Psoas muscle (tissue), 8 donors: ENCODE measurements around the gene EBF3. TPM values are rescaled to one million over a fixed set of nuclear protein-coding genes. Genes with fewer than 3 reads are reported as not detected.

Source experiments
- ATAC-seq, 4 donors: fragments of 200-7000 bp; cut with Tn5 transposase; one replicate each; pipeline ENCODE4 v1.9.1; 2020; ENCODE audit warnings: moderate library complexity in 3 of 4, mild to moderate bottlenecking in 2 of 4
- DNase-seq, 2 donors: peaks; one replicate each; pipeline ENCODE4 v3.0.0-alpha.2; 2020
- H3K27ac ChIP-seq: fragments of 200-600 bp; one replicate; pipeline ENCODE4 v1.8.0; 2022
- H3K27me3 ChIP-seq, 3 donors: fragments of 200-600 bp in 1 of 3; one replicate each; pipeline versions ENCODE4 v1.6.1 to v1.8.0; 2013 to 2022; ENCODE audit warnings: low read length in 2 of 3, mild to moderate bottlenecking in 2 of 3, moderate library complexity in 1 of 3; ENCODE audit not compliant: insufficient read depth in 3 of 3
- H3K36me3 ChIP-seq, 2 donors: fragments of 200-600 bp in 1 of 2; one replicate each; pipeline versions ENCODE4 v1.6.1 to v1.8.0; 2013 to 2022; ENCODE audit warnings: low read depth in 1 of 2, mild to moderate bottlenecking in 1 of 2, moderate library complexity in 1 of 2; ENCODE audit not compliant: insufficient read depth in 1 of 2
- H3K4me1 ChIP-seq: fragments of 200-600 bp; one replicate; pipeline ENCODE4 v1.8.0; 2022
- H3K4me3 ChIP-seq: fragments of 200-600 bp; one replicate; pipeline ENCODE4 v1.8.0; 2022; ENCODE audit warnings: mild to moderate bottlenecking
- H3K9me3 ChIP-seq: fragments of 200-600 bp; one replicate; pipeline ENCODE4 v1.8.0; 2022
- WGBS, 3 donors: extraction: QIAGEN DNeasy Blood & Tissue Kit; methylation state at CpG; one replicate each; pipeline versions ENCODE4 v1.1.6 to v1.1.7; 2013; 5-methylcytosine and 5-hydroxymethylcytosine counted together
- intact Hi-C, 2 donors: fragments of 100-400 bp; cut with DNase I; formaldehyde crosslinking; loops; one replicate each; pipeline versions ENCODE4 v1.11.0 to v1.14.2; 2022
- polyA plus RNA-seq, 3 donors: library from polyadenylated mRNA; stranded (reverse); fragments of 200-250 nt; gene quantifications; one replicate each; pipeline ENCODE4 v1.2.3, GENCODE V29; 2013
- total RNA-seq, 4 donors: library from RNA; stranded (reverse); fragmentation: NEBNext Ultra II Directional in 2 of 4; extraction: Animal tissue kit (Norgen Biotek cat#: 25700) in 2 of 4; gene quantifications; one replicate each; pipeline versions ENCODE4 v1.2.1 to v1.2.4, GENCODE V29; 2021 to 2023
- TF ChIP-seq, protein P1 (sequence below): fragments of 200-600 bp; IDR thresholded peaks from one replicate; pipeline ENCODE4 v1.8.0; 2022; ENCODE audit warnings: antibody characterized with exemption
- donor health status: healthy with polysubstance abuse.
- donor health status: DM: no; HTN: no; CAD: no; lungs with moderate emphysema.
- donor health status: Bipolar disorder and iron deficiency.
- donor health status: healthy.
- donor health status: DM: yes; HTN: yes; CAD: no.
- donor health status: DM: no; HTN: no; CAD: no.
- donor health status: DM: no; HTN: no; CAD: no.
- donor health status: DM: yes; HTN: yes; CAD: no.

EBF3 gene
- total and polyA plus RNA-seq, 7 donors: 3.2 to 10.1 (median 5.2) TPM

DNA sequence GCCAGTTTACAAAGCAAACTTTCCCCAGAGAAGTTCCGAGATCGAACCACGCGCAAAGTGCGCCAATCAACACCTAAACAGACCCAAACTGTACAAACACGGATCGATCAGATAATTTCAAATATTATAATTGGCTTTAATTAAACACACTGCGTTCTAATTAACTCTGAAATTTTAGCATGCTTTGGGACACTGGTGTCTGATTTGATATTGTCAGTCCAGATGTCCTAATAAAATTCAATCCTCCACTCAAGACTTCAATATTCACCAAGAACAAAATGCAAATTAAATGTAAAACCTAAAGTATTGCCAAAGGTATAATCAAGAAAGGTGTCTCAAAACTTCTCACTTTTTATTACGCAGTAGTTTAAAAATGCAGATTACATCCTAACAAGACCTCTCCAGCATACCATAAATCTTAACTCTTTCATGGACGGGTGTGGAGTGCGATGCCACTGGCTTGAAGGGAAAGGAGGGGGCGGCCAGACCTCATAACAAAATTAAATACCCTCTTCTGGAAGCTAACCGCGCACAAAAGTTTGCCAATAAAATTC lies 5.9 kb upstream of the EBF3 start:
- intact Hi-C loops: loop anchor here (5.0 kb wide), 4 partner anchors 93 to 1703 kb away; no protein-coding TSS in a partner anchor
- no peak for ATAC-seq
- peaks cover 5% of the 10 kb centered on the region for H3K4me1 ChIP-seq
- H3K4me3 ChIP-seq: peak overlapping the region; percentile 68
- H3K9me3 ChIP-seq: no peaks in the 10 kb centered on the region
- no peaks in the 10 kb centered on the region for H3K36me3 ChIP-seq
- DNase-seq: no peak
- H3K27ac ChIP-seq: no peak overlapping the region
- peaks cover 0 to 84% (median 8%) of the 10 kb centered on the region in 3 donors for H3K27me3 ChIP-seq
- TF ChIP-seq, protein P1, sequence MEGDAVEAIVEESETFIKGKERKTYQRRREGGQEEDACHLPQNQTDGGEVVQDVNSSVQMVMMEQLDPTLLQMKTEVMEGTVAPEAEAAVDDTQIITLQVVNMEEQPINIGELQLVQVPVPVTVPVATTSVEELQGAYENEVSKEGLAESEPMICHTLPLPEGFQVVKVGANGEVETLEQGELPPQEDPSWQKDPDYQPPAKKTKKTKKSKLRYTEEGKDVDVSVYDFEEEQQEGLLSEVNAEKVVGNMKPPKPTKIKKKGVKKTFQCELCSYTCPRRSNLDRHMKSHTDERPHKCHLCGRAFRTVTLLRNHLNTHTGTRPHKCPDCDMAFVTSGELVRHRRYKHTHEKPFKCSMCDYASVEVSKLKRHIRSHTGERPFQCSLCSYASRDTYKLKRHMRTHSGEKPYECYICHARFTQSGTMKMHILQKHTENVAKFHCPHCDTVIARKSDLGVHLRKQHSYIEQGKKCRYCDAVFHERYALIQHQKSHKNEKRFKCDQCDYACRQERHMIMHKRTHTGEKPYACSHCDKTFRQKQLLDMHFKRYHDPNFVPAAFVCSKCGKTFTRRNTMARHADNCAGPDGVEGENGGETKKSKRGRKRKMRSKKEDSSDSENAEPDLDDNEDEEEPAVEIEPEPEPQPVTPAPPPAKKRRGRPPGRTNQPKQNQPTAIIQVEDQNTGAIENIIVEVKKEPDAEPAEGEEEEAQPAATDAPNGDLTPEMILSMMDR: no peak
- WGBS, 3 donors: 53 to 57% (median 57%) methylated on average over 14 of the region's 14 CpGs

DNA sequence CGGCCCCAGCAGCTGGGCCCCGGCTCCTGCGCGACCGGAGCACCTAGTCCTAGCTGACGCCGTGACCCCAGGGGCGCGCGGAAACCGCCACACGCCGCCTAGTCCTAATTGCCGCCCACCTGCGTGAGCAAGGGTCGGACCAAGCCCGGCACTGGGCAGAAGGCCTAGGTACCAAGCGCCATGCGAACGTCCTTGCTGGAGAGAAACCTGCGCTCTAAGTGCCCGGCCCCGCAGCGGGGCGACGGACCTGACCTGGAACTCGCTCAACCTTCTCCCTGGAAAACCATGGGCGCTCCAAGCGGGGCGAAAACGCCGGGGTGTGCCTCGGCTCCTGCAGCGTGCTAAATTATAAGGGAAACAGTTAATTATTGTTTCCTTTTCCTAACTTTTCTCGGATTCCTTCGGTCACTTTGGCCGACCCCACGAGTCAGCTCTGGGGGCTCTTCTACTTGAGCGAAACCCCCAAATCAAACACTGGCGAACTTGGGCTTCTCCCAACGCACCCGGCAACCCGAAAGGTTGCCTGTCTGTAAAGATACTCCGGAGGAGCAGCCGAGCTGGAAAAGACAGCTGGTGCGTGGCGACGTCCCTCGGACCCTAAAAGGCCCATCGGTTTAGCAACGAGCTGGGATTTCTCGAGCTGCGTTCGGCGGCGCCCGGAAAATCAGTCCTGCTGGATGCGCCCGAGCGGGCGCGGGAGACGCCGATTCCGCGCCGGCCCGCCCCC lies 5.3 kb upstream of the EBF3 start:
- TF ChIP-seq, protein P1: peak; percentile 0
- H3K36me3 ChIP-seq: no peaks in the 10 kb centered on the region
- H3K27me3 ChIP-seq: peaks cover 0 to 84% (median 8%) of the 10 kb centered on the region in 3 donors
- no peaks in the 10 kb centered on the region for H3K9me3 ChIP-seq
- peaks cover 5% of the 10 kb centered on the region for H3K4me1 ChIP-seq
- no peak for DNase-seq
- 48 to 55% (median 50%) methylated on average over 68 of the region's 68 CpGs for whole genome bisulfite sequencing, 3 donors
- ATAC-seq: no peak
- no peak overlapping the region for H3K27ac ChIP-seq
- H3K4me3 ChIP-seq: peak overlapping the region; percentile 68
- intact Hi-C loops: loop anchor here in 1 of 2 donors (5.0 kb wide), 1 partner anchor 92 kb away; no protein-coding TSS in a partner anchor

DNA sequence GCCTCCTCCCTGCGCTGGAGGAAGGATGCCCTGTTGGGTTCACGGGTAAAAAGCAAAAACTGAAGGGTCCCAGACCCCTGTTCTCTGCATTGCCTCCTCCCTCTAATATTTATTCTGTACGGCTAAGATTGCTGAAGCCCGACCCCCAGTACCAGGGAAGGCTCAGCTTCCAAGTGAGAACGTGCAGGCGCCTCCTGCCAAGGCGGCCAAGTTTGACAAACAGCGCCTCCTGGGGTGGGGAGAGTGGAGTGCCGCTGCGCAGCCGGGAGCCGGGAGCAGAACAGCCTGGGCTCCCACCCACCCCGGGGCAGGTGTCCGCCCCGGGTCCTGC lies 4.7 kb upstream of the EBF3 start:
- Histone ChIP-seq H3K4me3 (peak overlapping the region; percentile 68), H3K36me3 (no peaks in the 10 kb centered on the region), H3K27me3 (peaks cover 0 to 82% (median 8%) of the 10 kb centered on the region in 3 donors), H3K27ac (no peak overlapping the region), H3K9me3 (no peaks in the 10 kb centered on the region), H3K4me1 (peaks cover 5% of the 10 kb centered on the region)
- DNase-seq: peak; percentile 56 to 79
- TF ChIP-seq, protein P1: peak; percentile 50
- WGBS, 3 donors: 36 to 60% (median 56%) methylated on average over 15 of the region's 15 CpGs
- intact Hi-C loops: loop anchor here in 1 of 2 donors (5.0 kb wide), 1 partner anchor 92 kb away; no protein-coding TSS in a partner anchor
- no peak for ATAC-seq

DNA sequence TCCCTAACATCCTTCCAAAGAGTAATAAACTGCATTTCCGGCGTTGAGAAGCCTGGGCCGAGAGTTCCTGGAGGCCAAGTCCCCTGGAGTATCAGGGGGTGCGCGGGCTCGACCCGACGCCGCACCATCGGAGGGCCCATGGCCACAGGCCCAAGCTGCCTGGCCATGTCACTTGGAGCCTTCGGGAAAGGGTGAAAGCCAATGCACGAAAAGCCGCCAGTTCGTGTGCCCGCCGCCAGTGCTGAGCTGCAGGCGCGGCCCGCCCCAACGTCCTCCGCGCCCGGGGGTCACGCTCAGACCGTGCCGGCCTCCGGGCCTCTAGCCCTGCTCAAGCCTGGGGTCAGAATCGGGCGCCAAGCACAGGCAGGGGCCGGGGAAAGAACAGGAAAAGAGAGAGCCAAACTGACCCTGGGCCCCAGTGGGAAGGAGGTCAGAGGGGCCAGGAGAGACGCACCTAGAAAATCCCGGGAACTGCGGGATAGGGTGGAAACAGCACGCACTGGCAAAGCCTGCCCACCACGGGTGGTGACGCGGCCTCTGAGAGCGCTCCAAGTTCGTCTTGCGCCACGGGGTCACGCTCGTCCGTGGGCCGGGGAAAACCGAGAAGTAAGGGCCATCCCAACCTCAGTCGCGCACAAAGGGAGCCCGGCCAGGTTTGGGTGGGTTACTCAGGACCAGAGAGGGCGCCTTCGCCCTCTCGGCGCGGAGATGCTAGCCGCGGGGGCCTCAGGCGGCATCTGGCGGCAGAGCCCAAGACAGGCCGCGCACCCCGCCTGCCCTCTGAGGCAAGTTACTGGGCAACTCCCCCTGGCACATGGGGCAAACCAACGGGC lies 4.2 kb upstream of the EBF3 start:
- TF ChIP-seq, protein P1: no peak
- Histone ChIP-seq H3K27ac (no peak overlapping the region), H3K4me3 (peak overlapping the region; percentile 83), H3K4me1 (peaks cover 5% of the 10 kb centered on the region), H3K36me3 (no peaks in the 10 kb centered on the region), H3K27me3 (peaks cover 0 to 76% (median 8%) of the 10 kb centered on the region in 3 donors), H3K9me3 (no peaks in the 10 kb centered on the region)
- ATAC-seq: no peak
- DNase-seq: peak in 1 of 2 donors; percentile 59
- intact Hi-C loops: loop anchor here in 1 of 2 donors (5.0 kb wide), 1 partner anchor 91 kb away; no protein-coding TSS in a partner anchor
- WGBS, 3 donors: 78 to 79% (median 79%) methylated on average over 62 of the region's 62 CpGs
